GM18870 (cell line): ENCODE data around the gene GNAZ.
"Not testable (repeated sequence)": the region's sequence is repeated elsewhere in the genome, so short reads cannot be mapped to it uniquely, and the experiment has no call there.

Experiments used
- ATAC-seq: cut with Tn5 transposase; IDR thresholded peaks from one replicate; pipeline ENCODE4 v1.9.1; 2021; ENCODE audit warnings: moderate library complexity; ENCODE audit not compliant: unreplicated experiment

Gene GNAZ

GRCh38 chr22:23042179-23042578 lies 28.1 kb upstream of the GNAZ start:
- no peak for ATAC-seq

GRCh38 chr22:23044570-23044969 lies 25.7 kb upstream of the GNAZ start:
- no peak for ATAC-seq

DNA sequence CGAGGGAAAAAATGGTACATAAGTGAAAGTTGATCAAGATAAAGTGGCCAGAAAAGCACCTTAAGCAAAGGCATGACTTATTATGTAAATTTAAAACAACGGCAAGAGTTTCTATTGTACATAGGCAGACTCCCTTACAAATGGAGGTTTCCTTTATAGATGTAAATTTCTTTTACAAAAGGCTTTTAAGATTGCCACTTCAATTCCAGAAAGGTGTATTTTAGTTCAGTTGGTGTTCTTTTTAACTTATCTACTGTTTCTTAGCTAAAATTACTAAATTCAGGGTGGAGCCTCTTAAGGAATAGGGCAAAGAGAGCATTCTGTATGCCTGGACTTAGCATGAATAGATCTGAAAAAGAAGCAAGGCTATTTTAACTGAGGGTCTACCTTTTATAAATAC lies 24.9 kb upstream of the GNAZ start:
- ATAC-seq, result no peak

DNA sequence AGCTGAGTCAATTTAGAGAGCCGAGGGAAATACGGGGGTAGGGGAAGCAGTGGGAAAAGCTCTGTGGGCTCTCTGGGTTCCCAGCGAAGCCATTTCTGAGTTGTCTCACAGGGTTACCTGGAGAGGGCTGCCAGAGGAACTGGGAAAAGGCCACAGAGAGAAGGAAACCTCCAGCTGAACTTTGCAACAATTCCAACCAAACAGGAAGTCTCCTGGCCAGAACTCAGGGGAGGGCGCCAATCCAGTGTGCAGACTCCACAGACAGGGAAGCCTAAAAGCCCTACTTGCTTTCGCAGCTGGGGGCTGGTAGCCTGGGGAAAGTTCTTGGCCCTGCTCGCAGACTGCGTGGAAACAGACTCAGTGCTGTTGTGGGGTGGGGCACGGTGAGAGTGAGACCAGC lies 23.1 kb upstream of the GNAZ start:
- ATAC-seq, result no peak

- no peak for ATAC-seq
Observed at GRCh38 chr22:23047742-23048141, 22.6 kb upstream of the GNAZ start.

- ATAC-seq, result not testable (repeated sequence)
Observed at GRCh38 chr22:23050546-23050945, 19.8 kb upstream of the GNAZ start.

- ATAC-seq, result no peak
Observed at GRCh38 chr22:23053051-23053707, 17.1 kb upstream of the GNAZ start.

GRCh38 chr22:23053912-23054530 lies 16.3 kb upstream of the GNAZ start:
- no peak for ATAC-seq

GRCh38 chr22:23054531-23055257 lies 15.6 kb upstream of the GNAZ start:
- ATAC-seq, result peak; percentile 88

DNA sequence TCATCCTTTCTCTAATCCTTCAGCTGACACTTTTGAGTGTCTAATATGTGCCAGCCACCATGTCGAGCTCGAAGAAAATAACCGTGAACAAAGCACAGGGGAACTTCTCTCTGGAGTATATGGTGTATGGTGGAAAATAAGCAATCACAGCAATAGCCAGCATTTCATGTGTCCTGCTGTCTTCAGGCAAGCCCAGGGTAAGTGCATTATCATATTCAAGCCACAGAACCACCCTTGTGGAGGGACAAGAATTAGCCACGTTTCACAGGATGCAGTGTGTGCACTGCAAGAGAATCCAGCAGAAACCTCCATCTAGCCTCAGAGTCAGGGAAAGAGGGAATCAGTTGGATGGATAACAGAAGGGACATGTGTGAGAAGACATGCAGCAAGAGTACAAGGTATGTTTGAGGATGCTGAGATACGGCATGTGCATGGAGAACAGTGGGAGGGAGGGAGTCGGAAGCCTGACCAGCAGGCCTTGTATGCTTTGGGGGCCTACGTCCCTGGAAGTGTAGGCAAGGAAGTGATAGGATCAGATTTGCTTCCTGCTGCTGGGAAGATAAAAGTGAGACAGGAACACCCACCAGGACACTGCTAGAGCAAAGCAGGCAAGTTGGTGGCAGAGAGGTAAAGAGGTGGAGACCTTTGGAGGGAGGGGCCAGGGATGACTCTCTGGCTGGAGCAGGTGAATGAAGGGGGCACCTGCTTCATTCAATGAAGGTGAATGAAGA lies 14.7 kb upstream of the GNAZ start:
- no peak for ATAC-seq

DNA sequence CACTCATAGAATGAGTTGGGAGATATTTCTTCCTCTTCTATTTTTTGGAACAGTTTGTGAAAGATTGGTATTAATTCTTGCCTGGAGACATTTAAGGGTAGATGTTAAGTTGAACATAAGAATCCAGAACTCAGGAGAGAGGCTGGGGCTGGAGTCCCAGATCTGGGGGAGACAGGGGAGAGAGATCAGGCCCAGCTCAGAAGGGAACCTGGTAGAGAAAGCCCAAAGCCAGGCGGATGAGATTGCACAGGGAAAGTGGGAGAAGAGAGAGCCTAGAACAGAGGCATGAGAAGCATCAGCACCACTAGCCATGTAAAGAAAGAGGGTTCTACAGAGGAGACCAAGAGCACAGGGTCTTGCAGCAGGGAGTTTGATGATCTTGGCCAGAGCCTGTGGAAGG lies 13.0 kb upstream of the GNAZ start:
- no peak for ATAC-seq

- no peak for ATAC-seq
Observed at GRCh38 chr22:23058063-23058462, 12.3 kb upstream of the GNAZ start.

DNA sequence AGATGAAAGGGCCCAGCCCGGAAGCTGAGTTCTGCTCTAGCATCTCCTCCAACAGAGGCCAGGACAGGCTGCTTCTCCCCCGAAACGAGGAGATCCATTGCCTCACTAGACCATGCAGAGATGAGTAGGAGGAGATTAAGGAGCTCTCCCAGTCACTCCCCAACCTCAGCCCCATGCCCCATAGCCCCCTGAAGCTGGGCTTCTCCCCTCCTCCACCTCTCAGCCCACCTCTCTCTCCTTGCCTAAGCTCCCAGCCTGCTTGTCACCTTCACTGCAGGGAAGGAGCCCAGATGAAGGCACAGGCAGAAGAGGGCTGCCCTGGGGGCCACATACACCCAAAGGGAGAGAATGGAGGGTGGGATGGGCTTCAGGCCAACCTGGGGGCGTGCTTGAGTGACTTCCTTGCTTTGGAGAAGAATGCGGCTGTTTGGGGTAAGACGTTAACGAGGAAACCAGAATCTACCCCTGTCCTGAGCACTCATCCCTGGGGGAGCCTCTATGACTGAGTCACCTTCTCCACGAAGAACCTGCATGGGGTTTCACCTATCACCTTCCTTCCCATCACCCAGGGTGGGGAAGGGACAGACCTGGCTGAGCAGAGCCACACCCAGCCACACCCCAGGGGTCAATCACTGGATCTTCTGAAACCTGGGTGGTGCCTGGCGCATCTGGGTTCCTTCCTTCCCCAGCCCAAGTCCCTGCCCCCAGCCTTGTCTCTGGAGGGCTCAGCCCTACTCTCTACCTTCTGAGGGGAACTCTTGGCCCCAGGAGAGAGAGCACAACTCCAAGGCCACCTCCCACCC lies 11.6 kb upstream of the GNAZ start:
- ATAC-seq, result no peak

- ATAC-seq, result no peak
Observed at GRCh38 chr22:23059284-23059948, 10.9 kb upstream of the GNAZ start.

DNA sequence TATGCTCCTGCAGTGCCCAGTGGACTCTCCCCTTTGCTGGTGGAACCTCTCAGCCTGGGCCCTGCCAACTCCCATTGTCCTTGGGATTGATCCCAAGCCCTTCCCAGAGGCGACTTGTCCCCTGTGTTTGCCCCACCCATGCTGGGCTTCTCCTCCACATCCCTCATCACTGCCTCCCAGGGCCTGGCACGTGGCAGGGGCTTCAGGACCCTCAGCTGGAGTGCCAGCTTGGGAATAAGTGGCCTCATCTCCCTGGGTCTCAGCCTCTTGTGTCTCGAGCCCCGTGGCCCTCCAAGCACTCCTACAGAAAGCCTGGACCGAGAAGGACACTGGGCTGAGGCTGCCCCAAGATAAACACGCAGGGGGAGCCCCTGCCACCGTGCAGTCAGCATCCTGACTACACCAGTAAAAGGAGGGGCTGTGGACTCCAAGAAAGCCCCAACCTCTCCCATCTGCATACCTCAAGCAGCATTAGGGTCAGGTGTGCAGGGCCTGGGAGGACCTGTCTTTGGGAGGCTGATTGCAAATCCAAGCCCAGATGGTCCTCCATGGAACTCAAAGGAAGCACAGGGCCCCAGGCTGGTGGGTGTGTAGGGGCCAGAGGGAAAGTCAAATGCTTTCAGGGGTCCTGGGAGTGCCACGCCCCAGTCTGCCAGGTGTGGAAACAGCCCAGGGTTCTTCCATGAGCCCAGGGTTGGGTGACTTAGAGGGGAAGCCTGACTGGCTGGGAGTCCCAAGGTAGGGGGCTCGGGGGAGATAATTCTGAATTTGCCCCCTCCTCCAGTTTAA lies 9.5 kb upstream of the GNAZ start:
- ATAC-seq, result no peak

GRCh38 chr22:23061471-23062280 lies 8.6 kb upstream of the GNAZ start:
- no peak for ATAC-seq

GRCh38 chr22:23062616-23063538 lies 7.4 kb upstream of the GNAZ start:
- no peak for ATAC-seq
